GM18867 (cell line): Measurements from ENCODE around the gene ASPSCR1.
"Not testable (repeated sequence)": the region's sequence is repeated elsewhere in the genome, so short reads cannot be mapped to it uniquely, and the experiment has no call there.

ENCODE experiments used
- ATAC-seq: cut with Tn5 transposase; IDR thresholded peaks from one replicate; pipeline ENCODE4 v1.9.1; 2021; ENCODE audit warnings: mild to moderate bottlenecking, moderate library complexity; ENCODE audit not compliant: unreplicated experiment

Gene ASPSCR1

GRCh38 chr17:82037092-82037888, 59.9 kb downstream of the ASPSCR1 start, which contains the start of gene DCXR:
TSS of gene DCXR (minus strand) at chr17:82037697. CDS start at chr17:82037682, 15 bp downstream.
- peak; percentile 81 for ATAC-seq

DNA sequence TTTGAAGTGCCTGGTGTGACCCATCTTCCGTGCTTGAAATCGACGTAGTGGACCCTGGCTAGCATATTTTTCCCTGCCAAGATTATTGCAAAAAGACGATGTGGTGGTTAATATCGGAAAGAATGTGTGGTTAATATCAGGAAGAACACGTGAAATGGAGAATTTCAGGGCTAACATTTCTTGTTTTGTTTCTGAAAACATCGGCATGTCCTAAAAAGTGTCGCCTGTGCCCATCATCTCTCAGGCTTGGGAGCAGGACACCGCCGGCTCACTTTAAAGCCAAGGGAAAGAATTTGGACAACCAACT, 60.4 kb downstream of the ASPSCR1 start:
- no peak for ATAC-seq

GRCh38 chr17:82038796-82039409, 61.5 kb downstream of the ASPSCR1 start:
- ATAC-seq: not testable (repeated sequence)

- no peak for ATAC-seq
Measured at GRCh38 chr17:82039695-82040299, 62.4 kb downstream of the ASPSCR1 start.

DNA sequence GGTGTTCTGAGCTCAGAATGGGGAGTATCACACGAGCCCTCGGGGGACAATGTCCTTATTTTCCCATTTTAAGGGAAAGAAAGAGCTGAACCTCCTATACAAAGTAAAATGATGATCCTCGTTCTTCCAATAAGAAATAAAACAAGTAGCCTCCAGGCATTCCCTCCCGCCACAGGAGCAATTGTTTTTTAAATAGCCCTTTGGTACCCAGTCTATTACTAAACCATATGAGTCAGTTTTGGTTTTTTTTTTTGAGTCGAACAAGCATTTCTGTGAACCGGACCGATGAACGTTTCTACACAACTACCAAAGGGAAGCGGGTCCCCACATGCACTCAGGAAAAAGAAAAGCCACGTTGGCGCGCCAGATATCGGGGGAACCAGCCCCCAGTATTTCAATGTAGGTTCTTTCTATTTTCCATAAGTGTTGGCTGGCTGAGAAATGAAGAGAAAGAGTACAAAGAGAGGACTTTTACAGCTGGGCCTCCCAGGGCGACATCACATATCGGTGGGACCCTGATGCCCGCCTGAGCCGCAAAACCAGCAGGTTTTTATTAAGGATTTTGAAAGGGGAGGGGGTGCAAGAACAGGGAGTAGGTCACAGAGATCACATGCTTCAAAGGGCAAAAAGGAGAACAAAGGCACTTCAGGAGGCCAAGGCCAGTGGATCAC, 63.9 kb downstream of the ASPSCR1 start:
- no peak for ATAC-seq

DNA sequence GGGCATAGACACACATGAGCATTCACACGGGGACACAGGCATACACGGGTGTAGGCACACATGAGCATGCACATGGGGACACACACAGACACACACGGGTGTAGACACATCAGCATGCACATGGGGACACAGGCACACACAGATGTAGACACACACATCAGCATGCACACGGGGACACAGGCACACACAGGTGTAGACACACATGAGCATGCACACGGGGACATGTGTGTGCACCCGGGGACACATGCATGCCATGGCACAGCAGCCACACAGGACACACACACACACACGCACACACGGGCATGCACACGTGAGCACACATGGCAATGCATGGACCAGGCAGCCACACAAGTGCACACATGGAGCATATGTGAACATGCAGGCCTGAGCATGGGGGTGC, 65.2 kb downstream of the ASPSCR1 start:
- ATAC-seq: no peak

DNA sequence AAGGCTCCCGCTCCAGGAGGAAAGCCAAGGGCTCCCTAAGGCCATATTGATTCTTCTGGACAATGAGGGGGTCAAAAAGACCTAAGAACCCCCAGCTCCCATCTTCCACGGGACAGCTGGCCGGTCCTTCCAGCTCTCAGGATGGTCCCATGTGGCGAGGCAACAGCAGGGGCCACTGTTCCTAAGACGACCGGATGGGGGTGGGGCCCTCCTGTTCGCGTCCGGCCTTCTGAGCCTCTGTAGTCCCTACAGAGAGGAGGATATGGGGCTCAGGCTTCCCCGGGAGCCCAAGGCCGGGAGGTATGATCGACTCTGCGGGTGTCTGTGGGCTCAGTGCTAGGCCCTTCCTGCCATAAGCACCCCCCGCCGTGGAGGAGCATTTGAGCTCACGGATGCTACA, 66.1 kb downstream of the ASPSCR1 start:
- ATAC-seq: no peak

DNA sequence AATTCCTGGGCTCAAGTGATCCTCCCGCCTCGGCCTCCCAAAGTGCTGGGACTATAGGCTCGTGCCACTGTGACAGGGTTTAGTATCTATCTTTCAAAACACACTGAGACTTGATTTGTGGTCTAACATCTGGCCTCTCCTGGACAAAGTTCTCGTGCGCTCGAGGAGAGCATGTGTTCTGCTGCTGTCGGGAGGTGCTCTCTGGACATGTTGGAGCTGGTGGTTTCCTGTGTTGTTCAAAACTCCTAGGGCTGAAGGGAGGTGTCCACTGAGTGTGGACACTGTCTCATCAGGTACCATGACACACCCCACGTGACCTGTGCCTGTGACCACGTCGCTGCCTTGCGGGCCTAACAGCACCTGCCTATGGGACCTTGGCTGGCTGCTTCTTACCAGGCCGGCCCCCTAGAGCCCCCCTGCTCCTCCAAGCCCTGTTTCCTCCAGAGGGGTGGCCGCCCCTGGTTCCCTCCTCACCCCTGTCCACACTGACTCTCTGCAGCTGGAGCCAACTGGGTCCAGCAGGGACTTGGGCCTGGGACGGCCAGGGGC, 68.6 kb downstream of the ASPSCR1 start:
- no peak for ATAC-seq

DNA sequence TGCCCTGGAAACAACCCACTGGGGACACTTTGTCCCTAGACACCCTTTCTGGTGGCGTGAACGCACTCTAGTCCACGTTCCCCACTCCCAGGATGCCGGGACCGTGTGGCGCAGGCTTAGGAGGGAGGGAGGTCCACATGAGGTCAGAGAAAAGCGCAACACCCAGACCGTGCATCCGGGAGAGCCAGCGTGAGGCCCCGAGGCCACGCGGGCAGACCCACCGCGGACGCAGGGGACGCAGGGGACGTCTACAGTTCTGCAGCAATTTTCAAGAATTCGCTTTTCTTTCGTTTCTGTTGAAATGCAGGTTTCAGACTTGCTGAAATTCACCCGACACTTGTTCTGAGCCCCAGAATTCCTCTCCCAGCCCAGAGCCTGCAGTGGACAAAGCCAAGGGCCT, 69.5 kb downstream of the ASPSCR1 start:
- no peak for ATAC-seq

- no peak for ATAC-seq
Measured at GRCh38 chr17:82047379-82047778, 70.0 kb downstream of the ASPSCR1 start.

DNA sequence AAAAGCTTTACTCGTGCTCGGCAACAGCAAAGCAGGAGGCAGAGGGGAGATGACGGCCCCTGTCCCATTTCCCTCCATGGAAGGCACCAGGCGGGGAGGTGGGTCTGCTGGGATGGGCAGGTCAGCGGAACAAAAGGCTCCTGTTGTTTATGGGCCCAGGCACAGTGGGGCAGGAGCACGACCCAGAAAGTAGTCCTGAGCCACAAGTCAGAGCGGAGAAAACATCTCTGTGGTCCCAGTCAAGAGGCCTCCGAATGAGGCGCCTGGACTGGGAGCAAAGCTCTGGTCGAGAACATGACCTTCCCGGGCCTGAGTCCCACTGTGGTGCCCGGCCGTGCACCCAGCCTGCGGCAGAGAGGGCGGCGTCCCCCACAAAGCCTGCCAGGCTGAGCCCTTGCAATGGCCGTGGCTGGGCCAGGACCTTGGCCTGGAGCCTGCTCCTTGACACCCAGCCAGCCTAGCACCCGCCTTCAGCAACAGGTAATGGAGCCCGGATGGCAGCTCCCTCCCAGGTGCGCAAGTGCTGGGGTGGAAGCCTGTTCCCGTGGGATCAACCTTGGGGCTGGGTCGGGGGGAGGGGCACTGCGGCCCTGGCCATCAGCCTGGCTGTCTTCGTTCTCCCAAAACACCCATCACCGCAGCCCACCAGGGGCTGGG, 70.6 kb downstream of the ASPSCR1 start:
- ATAC-seq: no peak

DNA sequence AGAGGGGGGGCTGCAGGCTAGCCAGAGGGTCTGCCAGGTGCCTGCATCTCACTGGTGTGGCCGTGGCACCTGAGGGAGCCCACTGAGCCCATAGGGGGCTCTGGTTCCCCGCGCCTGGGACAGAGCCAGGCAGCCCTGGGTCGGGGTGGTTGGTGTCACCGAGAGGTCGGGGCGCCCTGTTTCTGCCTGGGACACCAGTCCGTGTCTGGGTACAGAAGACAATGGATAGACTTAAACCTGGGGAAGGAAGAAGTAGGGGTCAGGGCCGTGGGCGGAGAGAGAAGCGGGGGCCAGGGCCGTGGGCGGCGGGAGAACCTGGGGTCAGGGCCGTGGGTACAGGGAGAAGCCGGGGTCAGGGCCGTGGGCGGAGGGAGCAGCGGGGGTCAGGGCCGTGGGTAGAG, 71.1 kb downstream of the ASPSCR1 start:
- ATAC-seq: no peak

- no peak for ATAC-seq
Measured at GRCh38 chr17:82049106-82049505, 71.7 kb downstream of the ASPSCR1 start.

DNA sequence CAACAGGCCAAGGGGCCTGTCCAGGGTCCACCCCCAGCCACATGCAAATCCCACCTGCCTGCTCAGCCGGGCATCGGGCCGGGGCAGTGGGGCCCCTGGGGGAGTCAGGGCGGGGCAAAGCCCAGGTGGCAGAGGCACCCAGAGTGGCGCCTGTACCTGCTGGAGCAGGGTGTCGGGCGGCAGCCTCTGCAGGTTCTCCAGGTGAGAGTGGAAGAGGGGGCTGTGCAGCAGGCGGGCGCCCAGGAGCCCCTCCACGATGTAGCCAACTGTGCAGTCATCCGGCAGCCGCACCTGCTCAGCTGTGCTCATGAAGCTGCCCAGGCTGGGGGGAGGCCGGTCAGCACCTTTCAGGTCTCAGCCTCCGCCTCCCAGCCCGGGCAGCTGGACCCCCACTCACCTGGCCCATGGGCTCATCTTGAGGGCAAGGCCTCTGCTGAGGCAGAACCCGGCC, 72.1 kb downstream of the ASPSCR1 start:
- ATAC-seq: no peak

- ATAC-seq: no peak
Measured at GRCh38 chr17:82050152-82050760, 72.8 kb downstream of the ASPSCR1 start.

- ATAC-seq: no peak
Measured at GRCh38 chr17:82050761-82051641, 73.6 kb downstream of the ASPSCR1 start.

DNA sequence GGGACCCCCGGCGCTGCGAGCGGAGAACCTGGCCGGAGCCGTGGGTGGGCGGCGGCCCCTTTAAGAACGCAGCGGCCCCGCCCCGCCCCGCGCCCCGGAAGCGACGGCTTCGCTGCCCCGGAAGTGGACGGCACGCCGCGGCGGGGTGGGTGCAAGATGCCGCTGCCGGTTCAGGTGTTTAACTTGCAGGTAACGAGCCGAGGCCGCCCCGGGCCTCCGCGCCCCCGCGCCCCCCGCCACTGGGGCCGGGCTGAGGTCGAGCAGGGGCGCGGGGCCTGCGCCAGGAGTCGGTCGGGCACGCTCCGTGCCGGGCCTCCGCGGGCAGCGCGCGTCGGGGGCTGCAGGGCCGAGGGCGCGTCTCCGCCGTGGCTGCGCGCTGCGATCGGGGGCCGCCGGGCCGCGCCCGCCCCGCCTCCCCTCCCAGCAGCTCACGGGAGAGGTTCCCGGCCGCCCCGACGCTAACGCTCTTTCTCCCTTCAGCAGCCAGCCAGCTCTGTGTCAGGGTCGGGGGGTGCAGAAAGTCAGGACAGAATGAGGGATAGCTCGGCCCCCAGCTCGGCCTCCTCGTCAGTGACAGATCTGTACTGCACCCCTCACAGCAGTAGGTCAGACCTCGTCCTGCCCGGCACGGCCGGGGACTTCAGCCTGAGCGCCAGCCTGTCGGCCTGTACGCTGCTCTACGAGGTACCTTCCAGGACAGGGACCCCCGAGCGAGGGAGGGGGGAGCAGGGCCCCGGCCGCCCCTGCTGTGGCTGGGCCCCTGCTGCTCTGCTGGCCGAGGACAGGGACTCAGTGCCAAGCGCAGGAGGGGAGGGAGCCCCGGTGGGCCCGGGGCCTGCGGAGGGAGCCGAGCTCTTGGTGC, 74.6 kb downstream of the ASPSCR1 start, which contains the start of the genes GPS1 and RFNG:
TSS of gene GPS1 (plus strand) at position 123 of the 862 bp plus-strand sequence. CDS start at position 157, 34 bp downstream.
TSS of gene RFNG (minus strand) at position 36 of the 862 bp plus-strand sequence. CDS start 45 bp downstream, outside the sequence.
- ATAC-seq: peak; percentile 50

GRCh38 chr17:82052638-82053059, 75.2 kb downstream of the ASPSCR1 start:
- no peak for ATAC-seq
